Endothelial cell of umbilical vein (primary cell): ENCODE results near the gene ERGIC1. TPM values are rescaled to one million over a fixed set of nuclear protein-coding genes. Genes with fewer than 3 reads are reported as not detected.
A peak's percentile ranks its signal among the peaks of the same experiment; 100 is the strongest.

Experiments
- BruUV-seq: library from RNA; stranded (reverse); fragments of 400-500 nt; replicated peaks from 2 replicates; lab custom pipeline; 2021; lab: Mats Ljungman, UMichigan
- CTCF ChIA-PET: fragments of 300-600, 350-600 bp; sonication (Branson Sonifier 250); formaldehyde crosslinking; loops from one replicate; lab custom pipeline; 2021; ENCODE audit warnings: antibody characterized with exemption, inconsistent platforms; lab: Charles Lee
- POLR2A ChIA-PET: fragments of 300-600, 350-600 bp; sonication (Branson Sonifier 250); formaldehyde crosslinking; loops from one replicate; lab custom pipeline; 2021; ENCODE audit warnings: antibody characterized with exemption, inconsistent platforms; lab: Charles Lee
- DNase-seq: peaks from one replicate; pipeline ENCODE4 v3.0.0-alpha.2; 2011; ENCODE audit warnings: low read depth, low spot score
- FAIRE-seq: peaks from 2 replicates; lab custom pipeline; 2011; peaks lifted over from hg19 to GRCh38; lab: Jason Lieb, UNC
- H2AFZ ChIP-seq: 2 replicates; pipeline ENCODE4 v1.6.0; 2012; ENCODE audit warnings: low read depth, low read length, control low read depth, inconsistent platforms
- H3K27ac ChIP-seq: 2 replicates; pipeline ENCODE4 v1.5.1; 2011; ENCODE audit warnings: low read depth, mild to moderate bottlenecking, control low read depth, low read length, moderate library complexity; ENCODE audit not compliant: insufficient read depth
- H3K27me3 ChIP-seq, 2 experiments: 2 replicates each; pipeline versions ENCODE4 v1.6.0 to v1.6.1; 2011; ENCODE audit warnings: low read length in 2 of 2, mixed read lengths in 1 of 2; ENCODE audit not compliant: control insufficient read depth in 2 of 2, insufficient read depth in 2 of 2
- H3K36me3 ChIP-seq, 2 experiments: 2 replicates in 1 of 2; 3 replicates in 1 of 2; pipeline ENCODE4 v1.5.1; 2011; ENCODE audit warnings: low read length in 2 of 2, mild to moderate bottlenecking in 1 of 2, moderate library complexity in 1 of 2; ENCODE audit not compliant: control insufficient read depth in 2 of 2, insufficient read depth in 2 of 2; ENCODE audit errors: extremely low read depth in 1 of 2
- H3K4me1 ChIP-seq: 3 replicates; pipeline ENCODE4 v1.5.1; 2011; ENCODE audit warnings: mild to moderate bottlenecking, low read length; ENCODE audit not compliant: control insufficient read depth, insufficient read depth; ENCODE audit errors: extremely low read depth
- H3K4me2 ChIP-seq: 2 replicates; pipeline ENCODE4 v1.6.1; 2011; ENCODE audit warnings: low read length, control low read depth, mixed read lengths; ENCODE audit not compliant: insufficient read depth
- H3K4me3 ChIP-seq, 3 experiments: fragments of 200-600 bp in 1 of 3; sonication (generic), shearing (Covaris generic) in 1 of 3; replicated peaks in 1 of 3; 2 replicates each; pipeline ENCODE4 v1.5.1; 2011 to 2016; ENCODE audit warnings: control low read depth in 3 of 3, low read length in 3 of 3, mild to moderate bottlenecking in 2 of 3, inconsistent platforms in 1 of 3, low read depth in 1 of 3, moderate library complexity in 1 of 3; ENCODE audit not compliant: insufficient read depth in 1 of 3
- H3K79me2 ChIP-seq: 2 replicates; pipeline ENCODE4 v1.6.0; 2012; ENCODE audit warnings: low read length, inconsistent platforms; ENCODE audit not compliant: control insufficient read depth, insufficient read depth
- H3K9ac ChIP-seq: replicated peaks from 2 replicates; pipeline ENCODE3; 2011; ENCODE audit warnings: low read length, control low read depth; ENCODE audit not compliant: insufficient read depth; ENCODE audit errors: extremely low read depth
- H3K9me1 ChIP-seq: replicated peaks from 3 replicates; pipeline ENCODE4 v1.6.0; 2011; ENCODE audit warnings: mild to moderate bottlenecking, low read length; ENCODE audit not compliant: control insufficient read depth, insufficient read depth; ENCODE audit errors: extremely low read depth
- H3K9me3 ChIP-seq: replicated peaks from 2 replicates; pipeline ENCODE4 v1.5.1; 2012; ENCODE audit warnings: low read length, inconsistent platforms; ENCODE audit not compliant: control insufficient read depth, insufficient read depth
- H4K20me1 ChIP-seq: replicated peaks from 2 replicates; pipeline ENCODE3; 2011; ENCODE audit warnings: mild to moderate bottlenecking, low read length; ENCODE audit not compliant: control insufficient read depth, insufficient read depth; ENCODE audit errors: extremely low read depth
- EZH2 ChIP-seq: IDR thresholded peaks from 2 replicates; pipeline ENCODE4 v1.6.1; 2012; ENCODE audit warnings: borderline replicate concordance, low read depth, mild to moderate bottlenecking, moderate library complexity, low read length, inconsistent platforms; ENCODE audit not compliant: severe bottlenecking
- FOS ChIP-seq: IDR thresholded peaks from 2 replicates; pipeline ENCODE4 v1.6.1; 2011; ENCODE audit warnings: mild to moderate bottlenecking, low read length, moderate library complexity, borderline replicate concordance; ENCODE audit not compliant: insufficient read depth
- GATA2 ChIP-seq: IDR thresholded peaks from 2 replicates; pipeline ENCODE4 v1.7.0; 2011; ENCODE audit warnings: low read depth, mild to moderate bottlenecking, moderate library complexity, mixed read lengths, low read length; ENCODE audit not compliant: insufficient read length, insufficient read depth
- JUN ChIP-seq: IDR thresholded peaks from 2 replicates; pipeline ENCODE4 v1.6.1; 2011; ENCODE audit warnings: borderline replicate concordance, low read depth; ENCODE audit not compliant: insufficient read length, insufficient read depth
- MYC ChIP-seq: IDR thresholded peaks from one replicate; pipeline ENCODE4 v1.6.1; 2011; ENCODE audit warnings: mild to moderate bottlenecking, low read depth, low read length
- POLR2A ChIP-seq: IDR thresholded peaks from 2 replicates; pipeline ENCODE4 v1.6.1; 2012; ENCODE audit warnings: low read depth, mild to moderate bottlenecking, control low read depth, low read length
- POLR2AphosphoS5 ChIP-seq: IDR thresholded peaks from 2 replicates; pipeline ENCODE4 v1.6.1; 2012; ENCODE audit warnings: low read depth, mild to moderate bottlenecking, control low read depth, low read length, moderate library complexity; ENCODE audit not compliant: insufficient read depth
- dilution Hi-C: fragments of 300-500 bp; cut with MboI; formaldehyde crosslinking; loops from one replicate; pipeline ENCODE4 v1.15.0; 2019; ENCODE audit warnings: low sequenced_read_pairs; ENCODE audit not compliant: extremely low pct_ligation_motif_present
- intact Hi-C: fragments of 100-400 bp; cut with micrococcal nuclease; formaldehyde crosslinking; loops from one replicate; pipeline ENCODE4 v1.10.0; 2022
- polyA plus RNA-seq, 4 experiments: library from polyadenylated mRNA; depleted of rRNA in 3 of 4; stranded (reverse) in 3 of 4; unstranded in 1 of 4; fragments of >200 nt; gene quantifications; 2 replicates each; pipeline versions ENCODE4 v1.2.1 to v1.2.3, GENCODE V29; 2011 to 2012; ENCODE audit warnings: missing spikeins in 1 of 4
- total RNA-seq: library from RNA; stranded (reverse); gene quantifications from 2 replicates; pipeline ENCODE4 v1.2.3, GENCODE V29; 2021
- TF ChIP-seq, protein P1 (sequence below): IDR thresholded peaks from 2 replicates; pipeline ENCODE4 v1.6.1; 2011; ENCODE audit not compliant: insufficient read depth, insufficient read length
- TF ChIP-seq, protein P2 (sequence below), 2 donors: IDR thresholded peaks; 1 replicate in 1 of 2; 2 replicates in 1 of 2; pipeline ENCODE4 v1.5.1; 2011; ENCODE audit warnings: low read length in 2 of 2, mild to moderate bottlenecking in 2 of 2, moderate library complexity in 2 of 2, control low read depth in 1 of 2, inconsistent platforms in 1 of 2, low read depth in 1 of 2; ENCODE audit not compliant: insufficient read depth in 1 of 2; ENCODE audit errors: extremely low read depth in 1 of 2

Gene ERGIC1
- total and polyA plus RNA-seq, 2 donors (not counting 3 experiments of a cell fraction or from before 2014, with no cell fraction given): 105 to 109 TPM

DNA sequence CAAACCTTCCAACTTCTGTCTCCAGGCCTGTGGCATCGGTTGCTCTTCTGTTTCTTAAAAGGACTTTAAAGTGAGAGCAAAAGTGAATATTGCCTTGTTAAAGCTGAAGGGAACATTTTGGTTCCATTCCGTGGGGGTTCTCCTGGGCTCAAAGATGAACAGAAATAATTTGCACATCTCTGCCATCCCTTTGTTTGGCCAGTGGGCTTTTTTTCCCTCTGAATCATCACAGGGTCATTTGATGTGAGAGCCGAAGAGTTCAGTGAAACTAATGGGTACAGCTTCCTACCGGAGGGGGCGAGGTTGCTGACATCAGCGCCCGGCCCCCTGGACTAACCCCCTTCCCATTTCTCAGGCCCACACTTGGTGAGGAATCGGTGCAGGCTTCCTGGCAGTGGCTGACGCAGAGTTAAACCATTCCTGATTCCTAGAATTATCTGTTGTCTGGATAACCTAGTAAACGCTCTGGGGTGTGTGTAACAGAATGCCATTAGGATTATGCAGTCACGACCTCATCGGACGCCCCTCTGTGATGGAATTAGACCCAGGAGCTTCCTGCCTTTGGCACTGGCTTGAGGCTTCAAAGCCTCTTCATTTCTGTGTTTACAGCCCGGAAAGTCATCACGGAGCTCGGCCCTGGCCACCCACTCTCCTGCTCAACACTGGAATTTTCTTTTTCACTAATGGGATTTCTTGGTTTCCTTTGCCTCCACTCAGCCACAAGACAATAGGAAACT, 63.6 kb downstream of the ERGIC1 start:
- H3K4me3 ChIP-seq: no peak overlapping the region
- H3K4me2 ChIP-seq: peak overlapping the region; percentile 8
- no peaks in the 10 kb centered on the region for H3K9me1 ChIP-seq
- CTCF ChIA-PET: interaction anchor here (1.1 to 4.6 kb wide), 12 partner anchors 10 to 183 kb away, joined by 3 to 31 read pairs (median 10); partner anchors contain the start of gene DUSP1
- peak; percentile 91 for DNase-seq
- H3K9ac ChIP-seq: peak overlapping the region; percentile 81
- TF ChIP-seq JUN (peak; percentile 38), POLR2AphosphoS5 (peak; percentile 76), GATA2 (peak; percentile 51), FOS (peak; percentile 85), MYC (no peak), EZH2 (no peak), POLR2A (peak; percentile 52)
- TF ChIP-seq, protein P1, sequence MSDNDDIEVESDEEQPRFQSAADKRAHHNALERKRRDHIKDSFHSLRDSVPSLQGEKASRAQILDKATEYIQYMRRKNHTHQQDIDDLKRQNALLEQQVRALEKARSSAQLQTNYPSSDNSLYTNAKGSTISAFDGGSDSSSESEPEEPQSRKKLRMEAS: no peak
- TF ChIP-seq, protein P2, sequence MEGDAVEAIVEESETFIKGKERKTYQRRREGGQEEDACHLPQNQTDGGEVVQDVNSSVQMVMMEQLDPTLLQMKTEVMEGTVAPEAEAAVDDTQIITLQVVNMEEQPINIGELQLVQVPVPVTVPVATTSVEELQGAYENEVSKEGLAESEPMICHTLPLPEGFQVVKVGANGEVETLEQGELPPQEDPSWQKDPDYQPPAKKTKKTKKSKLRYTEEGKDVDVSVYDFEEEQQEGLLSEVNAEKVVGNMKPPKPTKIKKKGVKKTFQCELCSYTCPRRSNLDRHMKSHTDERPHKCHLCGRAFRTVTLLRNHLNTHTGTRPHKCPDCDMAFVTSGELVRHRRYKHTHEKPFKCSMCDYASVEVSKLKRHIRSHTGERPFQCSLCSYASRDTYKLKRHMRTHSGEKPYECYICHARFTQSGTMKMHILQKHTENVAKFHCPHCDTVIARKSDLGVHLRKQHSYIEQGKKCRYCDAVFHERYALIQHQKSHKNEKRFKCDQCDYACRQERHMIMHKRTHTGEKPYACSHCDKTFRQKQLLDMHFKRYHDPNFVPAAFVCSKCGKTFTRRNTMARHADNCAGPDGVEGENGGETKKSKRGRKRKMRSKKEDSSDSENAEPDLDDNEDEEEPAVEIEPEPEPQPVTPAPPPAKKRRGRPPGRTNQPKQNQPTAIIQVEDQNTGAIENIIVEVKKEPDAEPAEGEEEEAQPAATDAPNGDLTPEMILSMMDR (IDR thresholded peaks at IDR 0.05; ENCODE audit: extremely low read depth in 1 of 2, insufficient read depth in 1 of 2, low read depth in 1 of 2, low read length in 2 of 2): no peak
- intact Hi-C loops (loop anchor here (1.0 kb wide), 1 partner anchor 27 kb away; no protein-coding TSS in a partner anchor), dilution Hi-C loops (no loop called here)
- H3K36me3 ChIP-seq: peaks cover 0 to 2% of the 10 kb centered on the region in 2 experiments
- H3K79me2 ChIP-seq: no peaks in the 10 kb centered on the region
- peaks cover 41% of the 10 kb centered on the region for H3K4me1 ChIP-seq
- no peaks in the 10 kb centered on the region for H4K20me1 ChIP-seq
- FAIRE-seq: peak; percentile 93
- no peaks in the 10 kb centered on the region for H3K27me3 ChIP-seq
- POLR2A ChIA-PET: interaction anchor here (1.3 to 1.5 kb wide), 2 partner anchors 25 to 127 kb away, joined by 6 to 7 read pairs; partner anchors contain the start of gene DUSP1
- H2AFZ ChIP-seq: no peak overlapping the region
- H3K9me3 ChIP-seq: no peaks in the 10 kb centered on the region
- no TSS peak for BruUV-seq
- H3K27ac ChIP-seq: peak overlapping the region; percentile 87
